Thyroid gland (tissue), 4 donors: ENCODE measurements around the gene FSTL4.

ENCODE experiments used
- POLR2A ChIP-seq, 2 donors: fragments of 450-650 bp; IDR thresholded peaks; one replicate each; pipeline ENCODE4 v1.6.1; 2017; ENCODE audit warnings: antibody characterized with exemption in 2 of 2, mild to moderate bottlenecking in 2 of 2, moderate library complexity in 1 of 2
- TF ChIP-seq, protein P1 (sequence below), 6 experiments: fragments of 200-600 bp in 3 of 6; fragments of 450-650 bp in 3 of 6; sonication (generic) in 3 of 6; IDR thresholded peaks; one replicate each; pipeline ENCODE4 v1.5.1; 2016 to 2019; ENCODE audit warnings: antibody characterized with exemption in 6 of 6, mild to moderate bottlenecking in 2 of 6, inconsistent platforms in 1 of 6, moderate library complexity in 1 of 6

DNA sequence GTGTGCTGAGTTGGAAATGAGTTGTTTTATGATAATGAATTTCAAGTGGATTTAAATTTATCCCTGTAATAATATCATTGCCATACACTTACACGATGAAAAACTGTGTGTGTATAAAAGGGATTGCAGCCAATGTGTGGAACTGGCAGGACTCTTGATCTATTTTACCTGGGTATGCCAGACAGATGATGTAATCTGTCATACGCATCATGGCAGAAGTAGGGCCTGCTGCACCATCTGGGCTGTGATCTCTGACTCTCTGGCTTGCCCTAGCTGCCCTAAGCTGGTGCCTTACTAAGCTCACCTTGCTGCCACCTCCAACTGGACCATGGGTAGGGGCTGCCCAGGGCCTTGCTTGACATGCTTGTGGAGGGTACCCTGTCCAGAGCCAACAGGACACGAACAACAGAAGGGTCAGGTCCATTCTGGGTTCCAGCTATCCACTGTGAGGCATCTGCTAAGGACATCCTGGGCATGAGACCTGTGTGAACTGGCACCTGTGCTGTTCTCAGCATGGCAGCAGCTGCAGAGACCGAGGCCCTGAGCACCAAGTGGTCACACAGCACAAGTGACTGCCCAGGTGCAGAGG is 184.2 kb downstream of the FSTL4 start:
- TF ChIP-seq, protein P1, sequence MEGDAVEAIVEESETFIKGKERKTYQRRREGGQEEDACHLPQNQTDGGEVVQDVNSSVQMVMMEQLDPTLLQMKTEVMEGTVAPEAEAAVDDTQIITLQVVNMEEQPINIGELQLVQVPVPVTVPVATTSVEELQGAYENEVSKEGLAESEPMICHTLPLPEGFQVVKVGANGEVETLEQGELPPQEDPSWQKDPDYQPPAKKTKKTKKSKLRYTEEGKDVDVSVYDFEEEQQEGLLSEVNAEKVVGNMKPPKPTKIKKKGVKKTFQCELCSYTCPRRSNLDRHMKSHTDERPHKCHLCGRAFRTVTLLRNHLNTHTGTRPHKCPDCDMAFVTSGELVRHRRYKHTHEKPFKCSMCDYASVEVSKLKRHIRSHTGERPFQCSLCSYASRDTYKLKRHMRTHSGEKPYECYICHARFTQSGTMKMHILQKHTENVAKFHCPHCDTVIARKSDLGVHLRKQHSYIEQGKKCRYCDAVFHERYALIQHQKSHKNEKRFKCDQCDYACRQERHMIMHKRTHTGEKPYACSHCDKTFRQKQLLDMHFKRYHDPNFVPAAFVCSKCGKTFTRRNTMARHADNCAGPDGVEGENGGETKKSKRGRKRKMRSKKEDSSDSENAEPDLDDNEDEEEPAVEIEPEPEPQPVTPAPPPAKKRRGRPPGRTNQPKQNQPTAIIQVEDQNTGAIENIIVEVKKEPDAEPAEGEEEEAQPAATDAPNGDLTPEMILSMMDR (IDR thresholded peaks at IDR 0.05) = no peak
- no peak for TF ChIP-seq POLR2A (IDR thresholded peaks at IDR 0.05)
